A549 (cell line): Measurements from ENCODE around the gene RUNX2. TPM values are rescaled to one million over a fixed set of nuclear protein-coding genes. Genes with fewer than 3 reads are reported as not detected.

Experiments used
- ATAC-seq, 2 experiments: fragments of 200-7000 bp in 1 of 2; fragments of >200 bp in 1 of 2; cut with Nextera tagmentation in 1 of 2; cut with Tn5 transposase in 1 of 2; 3 replicates each; pipeline versions ENCODE4 v1.8.0 to v1.9.1; 2018 to 2020; ENCODE audit warnings: mild to moderate bottlenecking in 1 of 2, moderate library complexity in 1 of 2
- CTCF ChIA-PET: fragments of 300-600 bp; sonication (Branson Sonifier 250); formaldehyde crosslinking; extraction: SDS; loops from one replicate; lab custom pipeline; 2021; ENCODE audit warnings: antibody characterized with exemption, inconsistent platforms; lab: Yijun Ruan, JAX
- POLR2A ChIA-PET: fragments of 350-600 bp; formaldehyde crosslinking; extraction: SDS; loops from one replicate; lab custom pipeline; 2021; ENCODE audit warnings: antibody characterized with exemption, inconsistent platforms; lab: Yijun Ruan, JAX
- DNase-seq, 2 experiments: peaks; one replicate each; pipeline versions ENCODE4 v3.0.0 to v3.0.0-alpha.2; 2011 to 2016; ENCODE audit warnings: low read depth in 1 of 2, low spot score in 1 of 2
- FAIRE-seq: peaks from 2 replicates; lab custom pipeline; 2011; peaks lifted over from hg19 to GRCh38; lab: Jason Lieb, UNC
- H3K27ac ChIP-seq, 2 experiments: fragments of >200 bp; sonication (Bioruptor Twin); formaldehyde crosslinking; 3 replicates each; pipeline ENCODE4 v1.5.1; 2016 to 2017
- H3K4me1 ChIP-seq: fragments of >200 bp; sonication (Bioruptor Twin); formaldehyde crosslinking; 3 replicates; pipeline ENCODE4 v1.6.1; 2016
- H3K4me2 ChIP-seq: fragments of >200 bp; sonication (Bioruptor Twin); formaldehyde crosslinking; 3 replicates; pipeline ENCODE4 v1.6.1; 2016
- H3K4me3 ChIP-seq: fragments of >200 bp; sonication (Bioruptor Twin); formaldehyde crosslinking; 3 replicates; pipeline ENCODE4 v1.5.1; 2016
- H3K9me3 ChIP-seq: fragments of >200 bp; sonication (Bioruptor Twin); formaldehyde crosslinking; 3 replicates; pipeline ENCODE4 v1.6.1; 2016
- BHLHE40 ChIP-seq: IDR thresholded peaks from 2 replicates; pipeline ENCODE4 v1.6.1; 2012; ENCODE audit warnings: low read depth, low read length, inconsistent platforms
- CBX2 ChIP-seq: fragments of 200-600 bp; sonication (generic); IDR thresholded peaks from 2 replicates; pipeline ENCODE4 v1.6.1; 2016; ENCODE audit warnings: low read depth, mild to moderate bottlenecking, borderline replicate concordance
- CBX8 ChIP-seq: fragments of 200-600 bp; sonication (generic); IDR thresholded peaks from 2 replicates; pipeline ENCODE4 v1.6.1; 2016
- CHD2 ChIP-seq: fragments of 150-350 bp; IDR thresholded peaks from 2 replicates; pipeline ENCODE4 v1.6.1; 2014; ENCODE audit warnings: low read length; ENCODE audit not compliant: partially characterized antibody
- EHF ChIP-seq: fragments of 250-450 bp; sonication (Bioruptor Pico); IDR thresholded peaks from 2 replicates; pipeline ENCODE4 v1.5.0; 2020; ENCODE audit warnings: mild to moderate bottlenecking
- EHMT2 ChIP-seq: fragments of 200-600 bp; sonication (generic); IDR thresholded peaks from 2 replicates; pipeline ENCODE4 v1.6.1; 2016; ENCODE audit warnings: antibody characterized with exemption, low read depth, mild to moderate bottlenecking, moderate library complexity
- EP300 ChIP-seq, 2 experiments: fragments of >200 bp; sonication (Bioruptor Twin); formaldehyde crosslinking; IDR thresholded peaks; 2 replicates in 1 of 2; 3 replicates in 1 of 2; pipeline ENCODE4 v1.6.1; 2016 to 2017
- ESRRA ChIP-seq: fragments of 150-350 bp; IDR thresholded peaks from 2 replicates; pipeline ENCODE4 v1.6.1; 2014; ENCODE audit warnings: mild to moderate bottlenecking, low read length, borderline replicate concordance
- GATA3 ChIP-seq: IDR thresholded peaks from 2 replicates; pipeline ENCODE4 v1.6.1; 2012; ENCODE audit warnings: borderline replicate concordance
- HEYL ChIP-seq: fragments of 250-450 bp; sonication (Bioruptor Pico); IDR thresholded peaks from 2 replicates; pipeline ENCODE4 v1.8.0; 2021; ENCODE audit warnings: mild to moderate bottlenecking, moderate library complexity
- HOXA7 ChIP-seq: fragments of 250-450 bp; sonication (Bioruptor Pico); IDR thresholded peaks from 2 replicates; pipeline ENCODE4 v1.5.0; 2020; ENCODE audit warnings: mild to moderate bottlenecking, moderate library complexity
- HOXB5 ChIP-seq: fragments of 250-450 bp; sonication (Bioruptor Pico); IDR thresholded peaks from 2 replicates; pipeline ENCODE4 v1.5.0; 2020; ENCODE audit warnings: mild to moderate bottlenecking, moderate library complexity
- JUN ChIP-seq, 2 experiments: fragments of >200 bp; sonication (Bioruptor Twin); formaldehyde crosslinking; IDR thresholded peaks; 2 replicates in 1 of 2; 3 replicates in 1 of 2; pipeline ENCODE4 v1.6.1; 2016 to 2017
- KDM1A ChIP-seq: fragments of 200-600 bp; sonication (generic); IDR thresholded peaks from 2 replicates; pipeline ENCODE4 v1.6.1; 2016; ENCODE audit warnings: low read depth, mild to moderate bottlenecking
- MAZ ChIP-seq: fragments of 150-350 bp; IDR thresholded peaks from 2 replicates; pipeline ENCODE4 v1.6.1; 2014; ENCODE audit warnings: antibody characterized with exemption, low read depth, low read length, borderline replicate concordance
- NFE2L2 ChIP-seq: fragments of 150-350 bp; conservative IDR thresholded peaks from 2 replicates; pipeline ENCODE4 v1.6.1; 2014; ENCODE audit warnings: low read length
- POLR2AphosphoS2 ChIP-seq: conservative IDR thresholded peaks from 2 replicates; pipeline ENCODE4 v1.6.1; 2012; ENCODE audit warnings: low read length, improper control_type of control experiment, inconsistent platforms
- RFX5 ChIP-seq: fragments of 450-650 bp; IDR thresholded peaks from 2 replicates; pipeline ENCODE4 v1.7.1; 2014; ENCODE audit warnings: antibody characterized with exemption, mild to moderate bottlenecking, moderate library complexity
- RNF2 ChIP-seq: fragments of 200-600 bp; sonication (generic); IDR thresholded peaks from 2 replicates; pipeline ENCODE4 v1.6.1; 2016; ENCODE audit warnings: low read depth, mild to moderate bottlenecking, antibody characterized with exemption, moderate library complexity, borderline replicate concordance
- SMC3 ChIP-seq: fragments of >200 bp; sonication (Bioruptor Twin); formaldehyde crosslinking; IDR thresholded peaks from 3 replicates; pipeline ENCODE4 v1.6.1; 2018; ENCODE audit warnings: inconsistent platforms
- SREBF2 ChIP-seq: fragments of 450-650 bp; IDR thresholded peaks from 2 replicates; pipeline ENCODE4 v1.6.1; 2014; ENCODE audit warnings: mild to moderate bottlenecking, moderate library complexity
- ZC3H11A ChIP-seq: fragments of 450-650 bp; IDR thresholded peaks from 2 replicates; pipeline ENCODE4 v1.6.1; 2014; ENCODE audit warnings: antibody characterized with exemption, mild to moderate bottlenecking
- ZNF302 ChIP-seq: fragments of 250-450 bp; sonication (Bioruptor Pico); IDR thresholded peaks from 2 replicates; pipeline ENCODE4 v1.9.0; 2021; ENCODE audit warnings: inconsistent platforms, mild to moderate bottlenecking, moderate library complexity
- ZSCAN20 ChIP-seq: fragments of 250-450 bp; sonication (Bioruptor Pico); IDR thresholded peaks from 2 replicates; pipeline ENCODE4 v1.8.0; 2022; ENCODE audit warnings: mild to moderate bottlenecking, moderate library complexity
- WGBS: methylation state at CpG from one replicate; pipeline ENCODE4 v1.1.6; 2017; ENCODE audit errors: missing lambda C conversion rate; 5-methylcytosine and 5-hydroxymethylcytosine counted together
- polyA plus RNA-seq, 4 experiments: library from polyadenylated mRNA; depleted of rRNA in 3 of 4; stranded (reverse); fragments of >200 nt; fragmentation: RNase III in 1 of 4; extraction: RNeasy Plus Mini Kit Qiagen cat#74134 plus additional on column Dnase treatment in 1 of 4; gene quantifications; 2 replicates in 3 of 4; 3 replicates in 1 of 4; pipeline ENCODE4 v1.2.3, GENCODE V29; 2011 to 2017
- TF ChIP-seq, protein P1 (sequence below): IDR thresholded peaks from 2 replicates; pipeline ENCODE4 v1.6.1; 2012
- TF ChIP-seq, protein P2 (sequence below): IDR thresholded peaks from 2 replicates; pipeline ENCODE4 v1.6.1; 2012
- TF ChIP-seq, protein P3 (sequence below): fragments of 250-450 bp; sonication (Bioruptor Pico); IDR thresholded peaks from 2 replicates; pipeline ENCODE4 v1.5.0; 2020; ENCODE audit warnings: low read depth, mild to moderate bottlenecking, moderate library complexity

RUNX2 gene
- polyA plus RNA-seq, 2 of the 4 experiments (the other 2 are of a cell fraction) = 0.13 to 0.83 TPM

DNA sequence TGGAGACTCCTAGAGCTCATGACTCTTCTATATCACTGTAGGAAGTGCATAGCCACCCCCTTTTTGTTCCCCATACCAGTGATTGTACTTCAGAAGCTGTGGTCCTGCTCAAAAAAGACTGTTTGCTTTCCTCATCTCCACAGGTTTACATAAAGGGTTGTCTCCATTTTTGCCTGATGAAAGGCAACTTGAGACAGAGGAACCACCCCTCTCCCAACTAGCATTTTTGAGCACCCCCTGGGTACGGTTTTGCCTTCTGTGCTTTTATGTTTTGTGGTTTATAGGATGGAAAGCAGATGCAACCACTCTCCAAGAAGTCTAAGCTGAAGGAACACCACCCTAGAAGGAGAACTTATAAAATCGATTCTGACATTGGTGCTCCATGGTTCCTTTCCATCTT lies 177.3 kb downstream of the RUNX2 start (continued):
- no peak for TF ChIP-seq RNF2
- TF ChIP-seq HOXB5 = no peak
- TF ChIP-seq JUN (IDR thresholded peaks at IDR 0.05) = no peak
- TF ChIP-seq, protein P1, sequence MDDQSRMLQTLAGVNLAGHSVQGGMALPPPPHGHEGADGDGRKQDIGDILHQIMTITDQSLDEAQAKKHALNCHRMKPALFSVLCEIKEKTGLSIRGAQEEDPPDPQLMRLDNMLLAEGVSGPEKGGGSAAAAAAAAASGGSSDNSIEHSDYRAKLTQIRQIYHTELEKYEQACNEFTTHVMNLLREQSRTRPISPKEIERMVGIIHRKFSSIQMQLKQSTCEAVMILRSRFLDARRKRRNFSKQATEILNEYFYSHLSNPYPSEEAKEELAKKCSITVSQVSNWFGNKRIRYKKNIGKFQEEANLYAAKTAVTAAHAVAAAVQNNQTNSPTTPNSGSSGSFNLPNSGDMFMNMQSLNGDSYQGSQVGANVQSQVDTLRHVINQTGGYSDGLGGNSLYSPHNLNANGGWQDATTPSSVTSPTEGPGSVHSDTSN = no peak
- no peak for TF ChIP-seq ZNF302 (CRISPR knock-in tag)
- no peak for TF ChIP-seq CBX8
- no peak for TF ChIP-seq SREBF2
- TF ChIP-seq, protein P2, sequence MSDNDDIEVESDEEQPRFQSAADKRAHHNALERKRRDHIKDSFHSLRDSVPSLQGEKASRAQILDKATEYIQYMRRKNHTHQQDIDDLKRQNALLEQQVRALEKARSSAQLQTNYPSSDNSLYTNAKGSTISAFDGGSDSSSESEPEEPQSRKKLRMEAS = no peak

DNA sequence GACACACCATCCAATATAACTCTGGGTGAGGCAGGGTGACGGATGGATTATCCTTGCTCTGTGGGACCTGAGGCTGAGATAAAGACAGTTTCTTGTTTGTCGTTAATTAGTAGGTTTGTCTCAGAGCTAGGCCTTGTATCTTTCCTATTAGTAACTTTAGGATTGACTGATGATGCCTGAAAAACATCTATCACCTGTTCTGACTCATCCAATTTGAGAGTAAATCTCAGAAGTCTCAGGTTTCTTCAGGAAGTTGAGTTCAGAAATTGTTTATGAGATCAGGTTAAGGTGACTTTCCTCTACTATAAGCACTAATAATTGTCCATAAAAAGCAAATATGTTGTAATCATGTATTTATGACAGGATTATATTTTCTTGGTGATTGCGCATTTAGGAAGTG lies 179.1 kb downstream of the RUNX2 start:
- no peaks in the 10 kb centered on the region for H3K4me1 ChIP-seq
- no peak overlapping the region for H3K4me3 ChIP-seq
- no peak overlapping the region for H3K27ac ChIP-seq
- ATAC-seq (no peak), DNase-seq (no peak), FAIRE-seq (no peak)
- H3K9me3 ChIP-seq = no peaks in the 10 kb centered on the region
- TF ChIP-seq HOXA7 (no peak), CHD2 (no peak), NFE2L2 (no peak), EHF (CRISPR knock-in tag) (no peak), JUN (IDR thresholded peaks at IDR 0.05) (no peak), ESRRA (no peak), GATA3 (no peak), EHMT2 (no peak), KDM1A (no peak), ZC3H11A (no peak), MAZ (no peak), BHLHE40 (no peak), POLR2AphosphoS2 (no peak), CBX2 (no peak), ZSCAN20 (CRISPR knock-in tag) (no peak), HEYL (CRISPR knock-in tag) (no peak), EP300 (IDR thresholded peaks at IDR 0.05) (no peak)
- TF ChIP-seq, protein P1 = no peak
- TF ChIP-seq, protein P3, sequence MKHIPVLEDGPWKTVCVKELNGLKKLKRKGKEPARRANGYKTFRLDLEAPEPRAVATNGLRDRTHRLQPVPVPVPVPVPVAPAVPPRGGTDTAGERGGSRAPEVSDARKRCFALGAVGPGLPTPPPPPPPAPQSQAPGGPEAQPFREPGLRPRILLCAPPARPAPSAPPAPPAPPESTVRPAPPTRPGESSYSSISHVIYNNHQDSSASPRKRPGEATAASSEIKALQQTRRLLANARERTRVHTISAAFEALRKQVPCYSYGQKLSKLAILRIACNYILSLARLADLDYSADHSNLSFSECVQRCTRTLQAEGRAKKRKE = no peak
- POLR2A ChIA-PET = no interaction called here
- no peak overlapping the region for H3K4me2 ChIP-seq
- CTCF ChIA-PET = no interaction called here
- 92% methylated on average over 3 of the region's 3 CpGs for WGBS

DNA sequence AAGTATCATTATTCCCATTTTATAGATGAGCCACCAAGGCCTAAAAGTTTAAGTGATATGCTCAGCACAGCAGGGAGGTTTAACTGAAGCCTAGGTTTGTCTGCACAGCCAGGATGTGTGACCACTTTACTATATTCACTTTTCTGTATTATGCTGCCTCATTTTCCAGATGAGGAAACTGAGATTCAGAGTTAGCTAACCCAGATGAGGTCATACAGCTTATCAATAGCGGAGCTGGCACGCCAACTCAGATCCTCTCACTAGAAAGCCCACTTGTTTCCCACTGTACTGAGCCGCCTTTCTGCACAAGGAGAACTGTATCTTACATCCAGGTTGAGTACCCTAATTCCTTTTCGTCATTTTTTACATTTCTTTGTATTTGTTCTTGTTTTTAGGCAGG lies 181.3 kb downstream of the RUNX2 start:
- Histone ChIP-seq H3K4me2 (no peak overlapping the region), H3K9me3 (no peaks in the 10 kb centered on the region), H3K4me3 (no peak overlapping the region), H3K27ac (no peak overlapping the region)
- DNase-seq (no peak), ATAC-seq (no peak), FAIRE-seq (no peak)
- TF ChIP-seq EHMT2 (no peak), SMC3 (no peak), RFX5 (no peak), HEYL (CRISPR knock-in tag) (no peak)
- TF ChIP-seq, all 56 proteins: peak for 0
- no peaks in the 10 kb centered on the region for H3K4me1 ChIP-seq
- 83% methylated on average over 4 of the region's 4 CpGs for WGBS
- ChIA-PET CTCF (interaction anchor here (1.0 to 1.5 kb wide), 2 partner anchors 8 to 15 kb away, joined by 3 read pairs; no protein-coding TSS in a partner anchor), POLR2A (no interaction called here)
